ENCODE data around the gene GABRA4. TPM values are rescaled to one million over a fixed set of nuclear protein-coding genes. Genes with fewer than 3 reads are reported as not detected.

Gene GABRA4
- total RNA-seq, 1 donor from 2014 or later = not detected

GRCh38 chr4:46922205-46922604 is 71.2 kb downstream of the GABRA4 start:
- no peak for TF ChIP-seq CTCF (conservative IDR thresholded peaks at IDR 0.05)
- Mint-ChIP-seq H3K4me1 (no peaks in the 10 kb centered on the region), H3K9me3 (no peaks in the 10 kb centered on the region), H3K4me3 (no peak overlapping the region), H3K27me3 (ENCODE audit: low read depth) (peaks cover 51% of the 10 kb centered on the region), H3K27ac (ENCODE audit: unreplicated experiment) (no peak overlapping the region), H3K36me3 (ENCODE audit: low read depth) (no peaks in the 10 kb centered on the region)
- DNase-seq (ENCODE audit: low read depth, low spot score) = no peak

- no peak for DNase-seq (ENCODE audit: low read depth, low spot score)
- Mint-ChIP-seq H3K27ac (ENCODE audit: unreplicated experiment) (no peak within 1 kb of the TSS), H3K36me3 (ENCODE audit: low read depth) (no peaks in the 10 kb centered on the region), H3K9me3 (peaks cover 3% of the 10 kb centered on the region), H3K4me1 (no peaks in the 10 kb centered on the region), H3K27me3 (ENCODE audit: low read depth) (peaks cover 3% of the 10 kb centered on the region), H3K4me3 (no peak within 1 kb of the TSS)
- TF ChIP-seq CTCF (conservative IDR thresholded peaks at IDR 0.05) = no peak
Observed at GRCh38 chr4:46909078-46909477, 84.3 kb downstream of the GABRA4 start, which contains the start of gene COX7B2. Gene COX7B2 (minus strand): TSS chr4:46909245. CDS start chr4:46735192, 174,053 bp downstream.

- Mint-ChIP-seq H3K27ac (ENCODE audit: unreplicated experiment) (no peak overlapping the region), H3K4me1 (no peaks in the 10 kb centered on the region), H3K36me3 (ENCODE audit: low read depth) (no peaks in the 10 kb centered on the region), H3K4me3 (no peak overlapping the region), H3K27me3 (ENCODE audit: low read depth) (peaks cover 3% of the 10 kb centered on the region), H3K9me3 (peaks cover 3% of the 10 kb centered on the region)
- TF ChIP-seq CTCF (conservative IDR thresholded peaks at IDR 0.05) = no peak
- no peak for DNase-seq (ENCODE audit: low read depth, low spot score)
Observed at GRCh38 chr4:46908148-46908547, 85.2 kb downstream of the GABRA4 start.

- Mint-ChIP-seq H3K4me1 (no peaks in the 10 kb centered on the region), H3K4me3 (no peak overlapping the region), H3K27me3 (ENCODE audit: low read depth) (peaks cover 27% of the 10 kb centered on the region), H3K9me3 (no peaks in the 10 kb centered on the region), H3K36me3 (ENCODE audit: low read depth) (no peaks in the 10 kb centered on the region), H3K27ac (ENCODE audit: unreplicated experiment) (no peak overlapping the region)
- DNase-seq (ENCODE audit: low read depth, low spot score) = no peak
- no peak for TF ChIP-seq CTCF (conservative IDR thresholded peaks at IDR 0.05)
Observed at GRCh38 chr4:46900082-46900481, 93.3 kb downstream of the GABRA4 start.

GRCh38 chr4:46894826-46895225 is 98.6 kb downstream of the GABRA4 start:
- no peak for TF ChIP-seq CTCF (conservative IDR thresholded peaks at IDR 0.05)
- DNase-seq (ENCODE audit: low read depth, low spot score) = no peak
- no peaks in the 10 kb centered on the region for H3K36me3 Mint-ChIP-seq (ENCODE audit: low read depth)
- no peak overlapping the region for H3K4me3 Mint-ChIP-seq
- no peak overlapping the region for H3K27ac Mint-ChIP-seq (ENCODE audit: unreplicated experiment)
- H3K4me1 Mint-ChIP-seq = no peaks in the 10 kb centered on the region
- H3K9me3 Mint-ChIP-seq = no peaks in the 10 kb centered on the region
- H3K27me3 Mint-ChIP-seq (ENCODE audit: low read depth) = peaks cover 47% of the 10 kb centered on the region

GRCh38 chr4:46890056-46890455 is 103.3 kb downstream of the GABRA4 start:
- no peaks in the 10 kb centered on the region for H3K4me1 Mint-ChIP-seq
- TF ChIP-seq CTCF (conservative IDR thresholded peaks at IDR 0.05) = no peak
- H3K27ac Mint-ChIP-seq (ENCODE audit: unreplicated experiment) = no peak overlapping the region

More at GRCh38 chr4:46890056-46890455, 103.3 kb downstream of the GABRA4 start:
- H3K36me3 Mint-ChIP-seq (ENCODE audit: low read depth) = no peaks in the 10 kb centered on the region
- peaks cover 37% of the 10 kb centered on the region for H3K27me3 Mint-ChIP-seq (ENCODE audit: low read depth)
- no peak overlapping the region for H3K4me3 Mint-ChIP-seq
- no peaks in the 10 kb centered on the region for H3K9me3 Mint-ChIP-seq
- no peak for DNase-seq (ENCODE audit: low read depth, low spot score)

Measured in neural crest cell (in vitro differentiated cells).